Retinal pigment epithelial cell (primary cell): ENCODE results near the gene RBP3.

Experiments used
- DNase-seq: peaks from one replicate; pipeline ENCODE4 v3.0.0-alpha.2; 2010; ENCODE audit warnings: low read depth
- H3K4me3 ChIP-seq: 2 replicates; pipeline ENCODE4 v1.5.1; 2011; ENCODE audit warnings: mild to moderate bottlenecking, low read length, control low read depth, moderate library complexity
- CTCF ChIP-seq: conservative IDR thresholded peaks from 2 replicates; pipeline ENCODE4 v1.5.1; 2011; ENCODE audit warnings: low read depth, low read length, control low read depth, inconsistent platforms

Gene RBP3

GRCh38 chr10:47357131-47357582 is 9.0 kb downstream of the RBP3 start:
- H3K4me3 ChIP-seq = no peak overlapping the region
- no peak for TF ChIP-seq CTCF
- DNase-seq = no peak

- no peak for TF ChIP-seq CTCF
- H3K4me3 ChIP-seq = no peak overlapping the region
- no peak for DNase-seq
Observed at GRCh38 chr10:47357911-47358310, 9.7 kb downstream of the RBP3 start.

- H3K4me3 ChIP-seq = no peak overlapping the region
- no peak for DNase-seq
- no peak for TF ChIP-seq CTCF
Observed at GRCh38 chr10:47358457-47358856, 10.3 kb downstream of the RBP3 start.

- H3K4me3 ChIP-seq = no peak overlapping the region
- TF ChIP-seq CTCF = no peak
- DNase-seq = no peak
Observed at GRCh38 chr10:47359101-47359500, 10.9 kb downstream of the RBP3 start.

GRCh38 chr10:47359626-47360418 is 11.7 kb downstream of the RBP3 start:
- DNase-seq = no peak
- no peak for TF ChIP-seq CTCF

GRCh38 chr10:47360419-47361040 is 12.4 kb downstream of the RBP3 start:
- peak; percentile 11 for TF ChIP-seq CTCF
- H3K4me3 ChIP-seq = no peak overlapping the region
- peak; percentile 52 for DNase-seq

More at GRCh38 chr10:47359626-47360418, 11.7 kb downstream of the RBP3 start:
- no peak overlapping the region for H3K4me3 ChIP-seq

GRCh38 chr10:47361293-47361692 is 13.1 kb downstream of the RBP3 start:
- TF ChIP-seq CTCF = peak; percentile 86
- DNase-seq = no peak
- no peak overlapping the region for H3K4me3 ChIP-seq
